Activated CD8-positive, alpha-beta memory T cell treated with anti-CD3 and anti-CD28 coated beads, Interleukin-2, amount 10 ng/mL, durations not matched to agents 7 days and 5 days (primary cell): ENCODE data around the gene MRPS10. TPM values are rescaled to one million over a fixed set of nuclear protein-coding genes. Genes with fewer than 3 reads are reported as not detected.
"Not testable (repeated sequence)": the region's sequence is repeated elsewhere in the genome, so short reads cannot be mapped to it uniquely, and the experiment has no call there.

Experiments
- ATAC-seq: fragments of 150-1000 bp; cut with Tn5 transposase; one replicate; pipeline ENCODE4 v1.10.0; 2021; ENCODE audit warnings: moderate library complexity
- CTCF ChIA-PET: fragments of 350-600 bp; sonication (Branson Sonifier 250); formaldehyde crosslinking; loops from one replicate; lab custom pipeline; 2021; ENCODE audit warnings: antibody characterized with exemption; lab: Charles Lee
- DNase-seq: peaks from one replicate; pipeline ENCODE4 v3.0.0-alpha.2; 2020
- H3K27ac Mint-ChIP-seq: one replicate; pipeline ENCODE4 v1.8.0; 2021; ENCODE audit warnings: mild to moderate bottlenecking, mixed read lengths
- H3K27me3 Mint-ChIP-seq: one replicate; pipeline ENCODE4 v1.8.0; 2021; ENCODE audit warnings: mixed read lengths
- H3K36me3 Mint-ChIP-seq: one replicate; pipeline ENCODE4 v1.8.0; 2021; ENCODE audit warnings: mild to moderate bottlenecking, mixed read lengths
- H3K4me1 Mint-ChIP-seq: one replicate; pipeline ENCODE4 v1.8.0; 2021; ENCODE audit warnings: mixed read lengths
- H3K4me3 Mint-ChIP-seq: one replicate; pipeline ENCODE4 v1.8.0; 2021; ENCODE audit warnings: mild to moderate bottlenecking, moderate library complexity, mixed read lengths
- H3K9me3 Mint-ChIP-seq: one replicate; pipeline ENCODE4 v1.8.0; 2022; ENCODE audit warnings: low read depth, mixed read lengths
- total RNA-seq, 2 experiments: library from RNA; stranded (reverse); gene quantifications; one replicate each; pipeline ENCODE4 v1.2.3, GENCODE V29; 2021

MRPS10 gene
- total RNA-seq, 2 experiments from 2014 or later, result 28.8 to 36.5 TPM

DNA sequence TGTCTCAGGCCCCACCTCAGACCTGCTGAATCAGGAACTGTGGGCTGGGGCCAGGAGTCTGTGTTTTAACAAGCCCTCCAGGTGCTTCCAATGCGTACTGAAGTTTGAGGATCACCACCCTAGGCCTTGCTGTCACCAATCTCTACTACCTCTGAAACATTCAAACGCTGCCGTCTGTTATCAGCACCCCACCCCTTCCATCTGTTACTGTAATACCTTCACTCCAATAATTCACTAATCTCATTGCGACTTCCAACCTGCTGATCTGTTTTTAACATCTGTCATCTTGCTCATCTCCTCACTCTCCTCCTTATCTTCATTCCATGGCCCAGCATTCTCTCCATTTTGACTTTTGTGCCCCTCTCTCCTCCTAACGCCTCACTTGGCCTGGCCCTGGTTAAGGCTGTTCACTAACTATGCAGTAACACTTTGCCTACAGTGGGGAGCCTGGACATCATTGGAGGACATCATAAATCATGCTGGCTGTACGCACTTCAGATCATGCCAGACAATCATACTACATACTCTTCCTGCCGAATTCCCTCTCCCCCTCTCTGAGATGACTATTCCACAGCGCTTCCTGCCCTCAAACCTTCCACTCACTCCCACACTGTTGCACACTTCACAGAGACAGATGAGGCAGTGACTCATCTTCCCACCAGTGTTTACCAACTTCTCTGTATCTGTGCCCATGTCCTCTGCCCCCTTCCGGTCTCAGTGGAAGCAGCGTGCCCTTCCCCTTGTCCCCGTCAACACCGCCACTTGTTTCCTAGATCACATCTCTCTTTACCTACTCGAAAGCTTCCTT is 19.9 kb downstream of the MRPS10 start:
- CTCF ChIA-PET, result no interaction called here

DNA sequence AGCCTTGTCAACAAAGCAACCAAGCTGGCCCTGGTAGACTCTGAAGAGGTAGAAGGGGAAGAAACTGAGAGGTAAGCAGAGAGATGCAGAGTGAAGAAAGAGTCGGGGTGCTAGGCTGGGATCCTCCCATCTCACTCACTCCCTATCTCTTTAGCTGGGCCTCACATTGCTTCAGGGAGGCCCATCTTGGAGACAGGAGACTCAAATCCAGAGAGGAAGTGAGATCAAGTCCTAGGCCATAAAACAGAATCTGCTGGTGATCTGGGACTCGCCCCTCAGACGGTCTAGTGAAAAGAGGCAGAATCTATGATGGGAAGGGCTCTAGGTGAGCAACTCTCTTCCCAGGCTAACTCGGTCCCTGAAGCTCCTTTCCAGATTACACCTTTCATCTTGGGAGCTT is 22.2 kb downstream of the MRPS10 start:
- no peaks in the 10 kb centered on the region for H3K9me3 Mint-ChIP-seq
- no peak for DNase-seq
- peaks cover 3% of the 10 kb centered on the region for H3K4me1 Mint-ChIP-seq
- no peak overlapping the region for H3K27ac Mint-ChIP-seq
- CTCF ChIA-PET, result interaction anchor here (0.6 kb wide), 2 partner anchors 230 to 437 kb away, joined by 3 read pairs; no protein-coding TSS in a partner anchor
- H3K27me3 Mint-ChIP-seq, result no peaks in the 10 kb centered on the region
- no peak overlapping the region for H3K4me3 Mint-ChIP-seq
- H3K36me3 Mint-ChIP-seq, result peaks cover 11% of the 10 kb centered on the region
- no peak for ATAC-seq

More for the DNA sequence above, 19.9 kb downstream of the MRPS10 start:
- Mint-ChIP-seq H3K4me1 (peaks cover 3% of the 10 kb centered on the region), H3K27me3 (no peaks in the 10 kb centered on the region), H3K27ac (no peak overlapping the region), H3K9me3 (no peaks in the 10 kb centered on the region), H3K36me3 (peaks cover 18% of the 10 kb centered on the region), H3K4me3 (no peak overlapping the region)
- ATAC-seq (peak; percentile 36), DNase-seq (no peak)

DNA sequence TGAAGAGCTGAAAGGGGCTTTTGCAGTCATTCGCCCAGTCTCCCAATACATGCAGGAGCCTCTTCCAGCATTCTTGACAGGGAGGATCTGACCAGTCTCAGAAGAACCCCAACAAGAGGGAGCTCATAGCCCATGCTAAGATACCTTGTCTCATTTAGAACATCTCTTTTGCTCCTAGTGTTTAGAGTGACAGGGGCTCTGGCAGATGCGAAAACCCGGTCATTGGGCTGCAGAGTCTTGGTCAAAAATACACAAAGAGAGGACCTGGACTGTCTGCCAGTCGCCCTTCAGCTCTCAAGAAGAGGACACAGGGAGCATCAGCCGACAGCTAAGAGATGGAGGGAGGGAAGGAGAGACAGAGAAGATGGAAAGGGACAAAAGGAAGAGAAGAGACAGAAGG is 23.6 kb downstream of the MRPS10 start:
- CTCF ChIA-PET, result interaction anchor here (0.7 to 1.2 kb wide), 3 partner anchors 11 to 89 kb away, joined by 3 read pairs; no protein-coding TSS in a partner anchor
- no peaks in the 10 kb centered on the region for H3K36me3 Mint-ChIP-seq
- H3K27ac Mint-ChIP-seq, result no peak overlapping the region
- H3K4me3 Mint-ChIP-seq, result no peak overlapping the region
- no peaks in the 10 kb centered on the region for H3K4me1 Mint-ChIP-seq
- no peaks in the 10 kb centered on the region for H3K27me3 Mint-ChIP-seq
- DNase-seq (no peak), ATAC-seq (no peak)
- no peaks in the 10 kb centered on the region for H3K9me3 Mint-ChIP-seq

DNA sequence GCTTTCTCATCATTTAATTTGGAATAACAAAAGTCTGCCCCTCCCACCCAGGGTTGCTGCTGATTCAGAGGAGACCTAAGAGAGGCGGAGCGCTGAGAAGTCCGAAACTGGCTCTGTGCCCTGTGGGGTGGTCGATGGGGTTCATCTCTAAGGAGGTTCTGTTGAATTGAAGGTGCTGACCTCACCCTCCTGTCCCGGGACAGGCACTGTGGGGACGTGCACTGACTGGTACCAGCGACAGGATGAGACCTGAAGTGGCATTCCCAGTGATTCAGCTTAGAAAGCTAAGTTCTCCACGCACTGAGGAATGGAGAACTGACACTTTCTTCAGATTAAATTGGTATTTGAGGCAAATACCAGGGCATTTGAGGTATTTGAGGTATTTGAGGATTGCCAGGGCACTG is 24.2 kb downstream of the MRPS10 start:
- H3K27ac Mint-ChIP-seq, result no peak overlapping the region
- H3K4me1 Mint-ChIP-seq, result no peaks in the 10 kb centered on the region
- CTCF ChIA-PET, result interaction anchor here (0.7 to 1.2 kb wide), 3 partner anchors 11 to 89 kb away, joined by 3 read pairs; no protein-coding TSS in a partner anchor
- DNase-seq (no peak), ATAC-seq (no peak)
- no peaks in the 10 kb centered on the region for H3K36me3 Mint-ChIP-seq
- no peak overlapping the region for H3K4me3 Mint-ChIP-seq
- H3K27me3 Mint-ChIP-seq, result no peaks in the 10 kb centered on the region
- no peaks in the 10 kb centered on the region for H3K9me3 Mint-ChIP-seq

DNA sequence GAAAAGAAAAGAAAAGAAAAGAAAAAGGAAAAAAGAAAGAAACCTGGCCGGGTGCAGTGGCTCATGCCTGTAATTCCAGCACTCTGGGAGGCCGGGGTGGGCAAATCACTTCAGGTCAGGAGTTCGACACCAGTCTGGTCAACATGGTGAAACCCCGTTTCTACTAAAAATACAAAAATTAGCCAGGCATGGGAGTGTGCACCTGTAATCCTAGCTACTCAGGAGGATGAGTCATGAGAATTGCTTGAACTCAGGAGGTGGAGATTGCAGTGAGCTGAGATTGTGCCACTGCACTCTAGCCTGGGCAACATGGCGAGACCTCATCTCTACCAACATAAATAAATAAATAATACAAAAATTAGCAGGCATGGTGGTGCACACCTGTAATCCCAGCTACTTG is 25.3 kb downstream of the MRPS10 start:
- not testable (repeated sequence) for H3K9me3 Mint-ChIP-seq, H3K36me3 Mint-ChIP-seq, ATAC-seq, H3K27ac Mint-ChIP-seq, H3K4me3 Mint-ChIP-seq, H3K27me3 Mint-ChIP-seq, DNase-seq, H3K4me1 Mint-ChIP-seq
- CTCF ChIA-PET, result interaction anchor here (1.0 kb wide), 1 partner anchor 88 kb away, joined by 3 read pairs; no protein-coding TSS in a partner anchor

DNA sequence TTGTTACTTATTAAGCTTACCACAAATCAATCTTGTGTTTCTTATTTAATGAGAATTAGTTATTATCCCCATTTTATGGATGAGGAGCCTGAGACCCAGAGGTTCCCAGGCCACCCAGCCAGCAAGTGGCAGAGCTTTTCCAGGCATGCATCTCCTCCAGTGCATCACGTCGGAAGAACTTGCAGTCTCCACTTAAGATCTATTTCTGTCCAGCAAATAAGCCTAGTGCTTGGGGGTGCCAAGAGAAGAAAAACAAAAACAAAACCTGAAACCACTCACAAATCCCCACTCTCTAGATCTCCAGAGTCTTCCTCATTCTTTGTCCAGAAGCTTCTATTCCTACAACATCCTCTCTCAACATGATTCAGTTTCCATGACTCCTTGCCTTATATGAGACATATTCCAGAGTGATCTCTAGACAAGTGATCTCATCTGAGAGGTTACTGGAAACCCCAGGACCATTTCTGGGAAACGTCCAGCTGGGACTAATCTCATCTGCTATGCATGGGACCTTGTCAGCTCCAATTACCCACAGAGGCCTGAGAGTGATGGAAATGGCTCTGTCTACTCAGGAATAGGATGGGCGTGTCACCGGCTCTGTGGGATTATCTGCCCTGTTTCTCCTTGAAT is 27.0 kb downstream of the MRPS10 start:
- ATAC-seq (no peak), DNase-seq (no peak)
- no peaks in the 10 kb centered on the region for H3K9me3 Mint-ChIP-seq
- no peaks in the 10 kb centered on the region for H3K36me3 Mint-ChIP-seq
- no peaks in the 10 kb centered on the region for H3K4me1 Mint-ChIP-seq
- no peaks in the 10 kb centered on the region for H3K27me3 Mint-ChIP-seq
- no peak overlapping the region for H3K27ac Mint-ChIP-seq
- H3K4me3 Mint-ChIP-seq, result no peak overlapping the region
- CTCF ChIA-PET, result interaction anchor here (0.5 to 1.9 kb wide), 2 partner anchors 87 to 952 kb away, joined by 3 to 6 read pairs; no protein-coding TSS in a partner anchor

DNA sequence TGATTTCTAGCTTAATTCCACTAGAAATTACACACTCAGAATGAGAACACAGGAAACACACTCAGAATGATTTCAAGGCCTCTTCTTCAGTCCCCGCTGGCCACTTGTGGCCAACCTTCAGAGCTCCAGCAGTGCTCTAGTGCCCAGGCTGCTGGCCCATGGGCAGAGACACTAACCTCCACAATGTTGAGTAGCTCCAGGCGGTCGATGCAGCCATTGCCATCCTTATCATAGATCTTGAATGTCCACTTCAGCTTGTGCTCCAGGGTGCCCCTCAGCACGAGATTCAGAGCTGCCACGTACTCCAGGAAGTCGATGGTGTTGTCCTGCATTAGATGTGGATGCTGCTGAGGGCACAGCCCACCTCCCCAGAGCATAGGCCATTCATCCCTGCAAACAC is 29.3 kb downstream of the MRPS10 start:
- no peak for DNase-seq
- Mint-ChIP-seq H3K36me3 (no peaks in the 10 kb centered on the region), H3K27me3 (no peaks in the 10 kb centered on the region), H3K27ac (no peak overlapping the region), H3K4me1 (no peaks in the 10 kb centered on the region), H3K9me3 (no peaks in the 10 kb centered on the region), H3K4me3 (no peak overlapping the region)
- CTCF ChIA-PET, result interaction anchor here (1.0 to 1.1 kb wide), 2 partner anchors 26 to 359 kb away, joined by 4 read pairs; no protein-coding TSS in a partner anchor
- ATAC-seq, result no peak

DNA sequence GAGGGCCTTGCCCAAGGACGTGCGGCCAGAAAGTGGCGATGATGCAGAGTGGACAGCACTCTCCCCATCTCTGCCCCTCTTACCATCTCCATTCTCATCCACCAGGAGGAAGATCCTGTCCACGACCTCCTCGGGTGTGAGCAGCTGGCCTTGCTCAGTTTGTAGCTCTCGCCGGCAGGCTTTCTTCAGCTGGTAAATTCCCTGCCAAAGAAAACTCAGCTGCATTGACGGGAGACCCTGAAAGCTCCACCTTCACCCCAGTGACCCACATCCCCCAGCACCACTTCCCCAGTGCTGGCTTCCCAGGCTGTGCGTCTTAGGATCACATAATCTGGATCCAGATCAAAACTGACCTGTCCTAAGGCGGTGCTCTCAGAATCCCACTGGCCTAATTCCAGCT is 32.1 kb downstream of the MRPS10 start:
- Mint-ChIP-seq H3K9me3 (no peaks in the 10 kb centered on the region), H3K27ac (no peak overlapping the region), H3K4me1 (no peaks in the 10 kb centered on the region), H3K4me3 (no peak overlapping the region), H3K36me3 (no peaks in the 10 kb centered on the region), H3K27me3 (no peaks in the 10 kb centered on the region)
- ATAC-seq (no peak), DNase-seq (no peak)
- CTCF ChIA-PET, result interaction anchor here (1.0 kb wide), 1 partner anchor 362 kb away, joined by 3 read pairs; no protein-coding TSS in a partner anchor

DNA sequence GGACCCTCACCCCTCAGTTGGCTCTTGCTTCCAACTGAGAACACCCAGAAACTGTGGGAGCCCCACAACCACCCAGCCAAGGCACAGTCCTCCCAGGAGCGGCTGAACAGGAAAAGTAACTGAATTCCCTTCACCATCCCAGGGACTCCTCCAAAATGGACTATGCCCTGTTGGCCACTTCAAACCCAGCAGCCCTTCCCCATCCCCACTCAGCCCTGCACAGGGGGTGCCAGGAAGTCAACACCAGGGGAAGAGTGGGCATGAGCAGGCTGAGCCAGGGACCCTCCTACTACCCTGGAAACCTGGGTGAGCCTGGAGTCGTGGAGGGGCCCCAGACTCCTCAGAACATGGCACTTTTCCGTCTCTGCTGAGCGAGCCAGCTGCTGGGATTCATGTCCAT is 33.2 kb downstream of the MRPS10 start:
- Mint-ChIP-seq H3K27ac (no peak overlapping the region), H3K9me3 (no peaks in the 10 kb centered on the region), H3K27me3 (peaks cover 3% of the 10 kb centered on the region), H3K4me3 (no peak overlapping the region), H3K36me3 (no peaks in the 10 kb centered on the region), H3K4me1 (no peaks in the 10 kb centered on the region)
- CTCF ChIA-PET, result no interaction called here
- no peak for DNase-seq
- no peak for ATAC-seq

DNA sequence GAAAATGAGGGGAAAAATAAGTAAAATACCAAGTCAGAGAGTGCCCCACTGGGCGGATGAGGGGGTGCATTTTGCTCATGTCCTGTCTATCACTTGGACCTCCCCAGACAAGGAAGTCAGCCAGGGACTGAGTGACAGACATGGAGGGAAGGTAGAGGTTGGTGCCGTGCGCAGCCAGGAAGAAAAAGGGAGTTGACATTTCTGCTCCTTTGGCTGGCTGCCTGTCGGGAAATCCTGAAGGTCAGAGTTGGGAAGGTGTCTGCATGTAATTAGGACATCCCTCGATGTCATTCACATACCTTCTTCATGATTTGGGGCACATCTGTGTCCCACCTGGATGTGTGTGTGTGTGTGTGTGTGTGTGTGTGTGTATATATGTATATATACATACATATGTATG is 35.6 kb downstream of the MRPS10 start:
- no peak overlapping the region for H3K4me3 Mint-ChIP-seq
- no peaks in the 10 kb centered on the region for H3K9me3 Mint-ChIP-seq
- no peaks in the 10 kb centered on the region for H3K36me3 Mint-ChIP-seq
- no peak overlapping the region for H3K27ac Mint-ChIP-seq
- CTCF ChIA-PET, result no interaction called here
- H3K4me1 Mint-ChIP-seq, result no peaks in the 10 kb centered on the region
- peaks cover 3% of the 10 kb centered on the region for H3K27me3 Mint-ChIP-seq
- no peak for ATAC-seq
- DNase-seq, result no peak

DNA sequence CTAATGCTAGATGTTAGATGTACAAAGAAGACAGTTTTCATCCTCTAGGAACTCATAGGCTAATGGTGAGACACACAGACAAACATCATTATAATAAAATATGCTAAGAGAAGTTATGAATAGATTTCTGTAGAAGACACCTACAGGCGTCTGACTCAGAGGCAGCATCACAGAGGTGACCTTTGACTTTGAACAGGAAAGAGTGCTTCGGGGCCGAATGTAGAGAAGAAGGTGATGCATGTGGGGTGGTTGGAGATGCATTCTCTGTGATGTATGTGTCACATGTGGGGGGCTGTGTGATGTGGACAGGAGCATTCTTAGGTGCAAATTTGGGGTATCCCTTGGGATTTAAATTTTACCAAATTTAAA is 37.7 kb downstream of the MRPS10 start:
- DNase-seq (no peak), ATAC-seq (no peak)
- Mint-ChIP-seq H3K4me1 (no peaks in the 10 kb centered on the region), H3K36me3 (no peaks in the 10 kb centered on the region), H3K27ac (no peak overlapping the region), H3K27me3 (peaks cover 3% of the 10 kb centered on the region), H3K9me3 (no peaks in the 10 kb centered on the region), H3K4me3 (no peak overlapping the region)
- CTCF ChIA-PET, result interaction anchor here (1.6 to 4.1 kb wide), 2 partner anchors 75 to 101 kb away, joined by 3 to 20 read pairs; no protein-coding TSS in a partner anchor

DNA sequence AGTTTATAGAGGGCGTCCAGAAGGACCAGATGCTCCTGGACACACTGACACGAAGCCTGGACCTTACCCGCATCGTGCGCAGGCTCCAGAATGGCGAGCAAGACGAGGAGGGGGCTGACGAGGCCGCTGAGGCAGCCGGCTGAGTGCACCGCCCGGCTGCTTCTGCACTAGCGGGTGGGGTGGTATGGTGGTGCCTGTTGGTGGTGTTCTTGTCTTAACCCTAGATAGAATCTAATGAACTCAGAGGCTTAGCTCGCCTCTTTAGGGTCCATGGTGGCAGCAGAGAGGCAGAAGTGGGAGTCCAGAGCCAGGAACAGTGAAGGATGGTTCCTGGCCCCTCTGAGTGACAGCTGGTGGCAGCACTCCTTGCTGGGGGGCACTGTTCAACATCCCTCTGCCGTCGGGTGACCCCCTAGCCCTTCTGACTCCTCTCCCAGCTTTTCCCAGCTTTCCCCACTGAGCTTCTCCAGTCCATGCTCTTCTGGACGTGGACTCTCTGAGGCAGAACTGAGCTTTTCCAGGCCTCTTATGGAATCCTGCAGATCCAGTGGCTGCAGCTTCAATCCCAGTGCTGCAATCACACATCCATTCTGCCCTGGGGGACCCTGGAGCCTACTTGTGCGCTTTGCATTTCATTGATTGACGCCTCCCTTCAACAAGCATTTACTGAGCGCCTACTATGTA is 38.3 kb downstream of the MRPS10 start:
- Mint-ChIP-seq H3K27me3 (peaks cover 3% of the 10 kb centered on the region), H3K27ac (no peak overlapping the region), H3K9me3 (no peaks in the 10 kb centered on the region), H3K4me3 (no peak overlapping the region), H3K36me3 (no peaks in the 10 kb centered on the region), H3K4me1 (no peaks in the 10 kb centered on the region)
- CTCF ChIA-PET, result interaction anchor here (1.6 to 4.1 kb wide), 2 partner anchors 75 to 100 kb away, joined by 3 to 20 read pairs; no protein-coding TSS in a partner anchor
- ATAC-seq (no peak), DNase-seq (no peak)
